Fibroblast of pulmonary artery (primary cell): Measurements from ENCODE around the gene HRCT1.
"Not testable (repeated sequence)": the region's sequence is repeated elsewhere in the genome, so short reads cannot be mapped to it uniquely, and the experiment has no call there.

Source experiments
- DNase-seq: peaks from one replicate; pipeline ENCODE4 v3.0.0-alpha.2; 2010; ENCODE audit warnings: low read depth
- H3K4me3 ChIP-seq: replicated peaks from 2 replicates; pipeline ENCODE4 v1.5.1; 2011; ENCODE audit warnings: low read depth, mild to moderate bottlenecking, control low read depth, low read length, moderate library complexity
- CTCF ChIP-seq: IDR thresholded peaks from 2 replicates; pipeline ENCODE4 v1.5.1; 2011; ENCODE audit warnings: mild to moderate bottlenecking, control low read depth, low read length, inconsistent platforms; ENCODE audit errors: missing control alignments

Gene HRCT1

DNA sequence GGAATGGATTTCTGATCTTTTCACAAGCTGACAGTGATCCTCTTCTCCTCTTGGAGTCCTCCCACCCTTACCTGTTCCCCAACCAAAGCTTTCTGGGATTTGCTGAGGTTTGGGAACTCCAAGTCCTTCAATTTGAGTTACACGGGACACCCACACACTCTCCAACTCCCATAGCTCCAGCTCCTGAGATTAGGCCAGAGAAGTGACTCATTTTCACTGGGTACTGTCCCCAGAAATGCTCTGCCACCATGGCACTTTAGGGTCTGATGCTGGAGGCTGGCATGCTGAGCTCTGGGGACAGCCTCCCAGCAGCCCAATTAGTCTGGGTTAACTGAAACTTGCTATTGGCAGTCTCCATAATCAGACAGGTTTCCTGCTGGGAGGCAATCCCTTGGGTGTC lies 14.0 kb upstream of the HRCT1 start:
- DNase-seq, result no peak
- TF ChIP-seq CTCF, result no peak

DNA sequence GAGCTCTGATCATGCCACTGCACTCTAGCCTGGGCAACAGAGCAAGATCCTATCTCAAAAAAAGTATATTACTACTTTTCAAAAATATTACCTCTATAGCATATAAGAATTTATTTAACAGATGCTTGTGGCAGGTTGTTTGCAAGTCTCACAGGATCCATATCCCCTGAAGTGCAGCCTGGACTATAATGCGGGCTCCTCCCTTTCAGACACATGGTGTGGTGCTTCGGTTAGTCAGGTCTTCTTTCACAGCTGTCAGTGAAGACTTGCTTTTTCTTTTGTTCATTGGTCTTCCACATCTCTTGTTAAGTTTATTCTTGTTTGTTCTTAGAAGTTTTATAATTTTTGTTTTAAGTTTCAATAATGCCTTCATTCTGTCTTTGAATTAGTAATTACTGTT lies 9.4 kb upstream of the HRCT1 start:
- no peak for DNase-seq
- TF ChIP-seq CTCF, result no peak
- no peak overlapping the region for H3K4me3 ChIP-seq

More for the DNA sequence above, 14.0 kb upstream of the HRCT1 start:
- H3K4me3 ChIP-seq, result no peak overlapping the region

DNA sequence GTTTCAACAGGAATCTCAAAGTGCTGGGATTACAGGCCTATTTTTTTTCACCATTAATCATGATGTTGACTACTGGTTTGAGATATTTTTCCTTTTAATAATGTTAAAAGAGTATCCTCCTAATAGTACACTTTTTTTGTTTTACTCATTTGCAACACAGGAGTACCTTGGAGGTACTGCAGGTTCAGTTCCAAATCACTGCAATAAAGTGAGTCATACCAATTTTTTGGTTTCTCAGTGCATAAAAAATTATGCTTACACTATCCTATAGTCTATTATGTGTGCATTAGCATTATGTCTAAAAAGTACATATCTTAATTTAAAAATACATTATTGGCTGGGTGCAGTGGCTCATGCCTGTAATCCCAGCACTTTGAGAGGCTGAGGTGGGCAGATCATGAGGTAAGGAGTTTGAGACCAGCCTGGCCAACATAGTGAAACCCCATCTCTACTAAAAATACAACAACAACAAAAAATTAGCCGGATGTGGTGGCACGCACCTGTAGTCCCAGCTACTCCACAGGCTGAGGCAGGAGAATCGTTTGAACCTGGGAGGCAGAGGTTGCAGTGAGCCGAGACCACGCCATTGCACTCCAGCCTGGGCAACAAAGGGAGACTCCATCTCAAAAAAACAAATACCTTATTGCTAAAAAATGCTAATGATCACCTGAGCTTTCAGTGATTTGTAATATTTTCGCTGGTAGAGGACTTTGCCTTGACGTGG lies 8.5 kb upstream of the HRCT1 start:
- DNase-seq, H3K4me3 ChIP-seq: not testable (repeated sequence)

DNA sequence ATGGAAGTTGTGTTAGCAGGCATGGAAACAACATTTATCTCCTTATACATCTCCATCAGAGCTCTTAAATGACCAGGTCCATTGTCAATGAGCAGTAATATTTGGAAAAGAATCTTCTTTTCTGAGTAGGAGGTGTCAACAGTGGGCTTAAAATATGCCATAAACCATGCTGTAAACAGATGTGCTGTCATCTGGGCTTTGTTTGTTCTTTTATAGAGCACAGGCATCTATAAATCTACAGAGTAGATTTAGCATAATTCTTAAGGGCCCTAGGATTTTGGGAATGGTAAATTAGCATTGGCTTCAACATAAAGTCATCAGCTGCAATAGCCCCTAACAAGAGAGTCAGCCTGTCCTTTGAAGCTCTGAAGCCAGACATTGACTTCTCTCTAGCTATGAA lies 7.7 kb upstream of the HRCT1 start:
- no peak overlapping the region for H3K4me3 ChIP-seq
- no peak for DNase-seq
- TF ChIP-seq CTCF, result no peak

DNA sequence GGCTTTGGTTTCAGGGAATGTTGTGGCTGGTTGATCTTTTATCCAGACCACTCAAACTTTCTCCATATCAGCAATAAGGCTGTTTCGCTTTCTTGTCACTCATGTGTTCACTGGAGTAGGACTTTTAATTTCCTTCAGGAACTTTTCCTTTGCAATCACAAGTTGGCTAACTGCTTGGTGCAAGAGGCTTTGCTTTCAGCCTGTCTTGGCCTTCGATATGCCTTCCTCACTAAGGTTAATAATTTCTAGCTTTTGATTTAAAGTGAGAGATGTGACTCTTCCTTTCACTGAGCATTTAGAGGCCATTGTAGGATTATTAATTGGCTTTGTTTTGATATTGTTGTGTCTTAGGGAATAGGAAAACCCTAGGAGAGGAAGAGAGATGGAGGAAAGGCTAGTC lies 7.0 kb upstream of the HRCT1 start:
- DNase-seq, result no peak
- no peak overlapping the region for H3K4me3 ChIP-seq
- no peak for TF ChIP-seq CTCF

DNA sequence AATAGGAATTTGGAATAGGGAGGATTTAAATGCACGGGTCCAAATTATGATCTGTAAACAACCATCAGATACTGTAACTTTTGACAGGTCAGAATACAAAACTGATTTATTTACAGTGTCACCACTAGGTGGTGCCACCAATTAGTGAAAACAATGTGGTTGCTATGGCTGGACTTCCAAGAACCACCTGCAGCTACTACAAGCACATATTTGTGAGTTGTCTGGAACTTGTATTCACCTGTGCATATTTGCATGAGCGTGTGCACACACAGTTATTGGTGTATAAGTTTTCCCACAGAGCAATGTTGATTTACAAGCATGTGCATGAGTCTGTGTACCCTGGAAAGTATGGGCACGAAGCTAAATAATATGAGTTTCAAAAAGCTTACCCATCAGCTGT lies 3.0 kb upstream of the HRCT1 start:
- H3K4me3 ChIP-seq, result no peak overlapping the region
- TF ChIP-seq CTCF, result peak; percentile 59
- DNase-seq, result peak; percentile 75

DNA sequence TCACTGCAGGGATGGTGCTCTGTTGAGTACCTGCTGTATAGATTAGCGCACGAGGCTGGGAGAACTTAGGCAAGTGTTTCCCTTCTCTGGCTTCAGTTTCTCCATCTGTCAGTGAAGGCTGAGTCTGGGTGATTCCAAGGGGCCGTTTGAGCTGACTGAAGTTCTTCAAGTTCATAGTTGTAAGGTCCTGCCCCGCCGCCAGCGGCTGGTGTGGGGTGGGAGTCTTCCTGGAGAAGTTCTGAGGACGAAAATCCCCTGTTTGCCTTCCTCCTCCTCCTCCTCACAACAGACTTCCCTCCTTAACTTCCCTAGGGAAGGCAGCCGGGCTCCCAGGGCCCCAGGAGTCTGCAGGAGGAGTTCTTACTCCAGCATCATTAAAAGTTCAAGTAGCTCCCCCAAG lies 1.7 kb upstream of the HRCT1 start:
- no peak for TF ChIP-seq CTCF
- DNase-seq, result no peak
- H3K4me3 ChIP-seq, result no peak overlapping the region
